Activated gamma-delta T cell treated with anti-CD3 and anti-CD28 coated beads, Interleukin-2, amount 50 U/mL, for 16 hours (primary cell): ENCODE results near the gene SP5.
"Not testable (repeated sequence)": the region's sequence is repeated elsewhere in the genome, so short reads cannot be mapped to it uniquely, and the experiment has no call there.

Experiments used
- DNase-seq: peaks from one replicate; pipeline ENCODE4 v3.0.0-alpha.2; 2020; ENCODE audit warnings: low read depth

The SP5 gene

DNA sequence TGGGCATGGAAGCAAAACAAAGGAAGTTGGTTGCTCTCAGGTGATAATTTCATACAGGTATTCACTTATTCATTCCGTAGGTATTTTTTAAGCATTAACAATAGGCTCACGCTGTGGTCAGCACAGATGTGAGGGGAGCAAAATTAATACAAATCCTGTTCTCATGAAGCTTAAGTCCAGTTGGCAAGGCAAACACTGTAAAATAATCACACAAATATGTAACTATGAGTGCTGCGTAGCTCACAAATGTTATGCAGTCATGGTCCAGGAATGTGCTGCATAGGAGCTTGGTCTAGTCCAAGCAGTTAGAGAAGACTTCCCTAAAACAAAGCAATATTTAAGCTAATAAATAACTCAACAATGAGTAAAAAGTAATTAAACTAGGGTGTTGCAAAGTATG is 23.9 kb downstream of the SP5 start:
- no peak for DNase-seq

DNA sequence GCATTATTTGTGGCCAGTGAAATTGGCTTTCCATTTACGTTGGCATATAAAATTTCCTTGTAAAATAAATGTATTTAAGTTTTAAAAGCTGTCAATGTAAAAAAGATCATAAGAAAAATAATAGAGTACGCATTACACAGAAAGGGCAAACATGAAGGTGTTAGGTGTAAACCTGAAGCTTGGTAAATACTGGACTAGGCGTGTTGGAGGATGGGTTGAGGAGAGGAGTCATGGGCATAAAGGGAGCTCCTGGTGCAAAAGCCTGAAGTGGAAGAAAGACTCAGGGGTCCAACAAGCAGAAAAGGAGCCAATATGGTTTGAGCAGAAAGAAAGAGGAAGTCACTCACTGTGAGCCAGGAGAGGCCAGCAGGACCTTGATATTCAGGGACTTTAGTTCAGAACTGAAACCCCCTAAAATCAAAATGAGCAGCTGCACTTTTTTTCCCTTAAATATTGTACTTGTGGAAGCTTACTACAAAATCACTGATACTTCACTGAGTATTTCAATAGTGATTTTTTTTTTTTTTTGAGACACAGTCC is 24.4 kb downstream of the SP5 start:
- no peak for DNase-seq

- DNase-seq: no peak
These were observed 25.5 kb downstream of the SP5 start for GRCh38 chr2:170740660-170741059.

GRCh38 chr2:170742000-170742399 is 26.9 kb downstream of the SP5 start:
- no peak for DNase-seq

- DNase-seq: no peak
These were observed 27.9 kb downstream of the SP5 start for GRCh38 chr2:170742896-170743529.

GRCh38 chr2:170743530-170744239 is 28.5 kb downstream of the SP5 start:
- DNase-seq: no peak

DNA sequence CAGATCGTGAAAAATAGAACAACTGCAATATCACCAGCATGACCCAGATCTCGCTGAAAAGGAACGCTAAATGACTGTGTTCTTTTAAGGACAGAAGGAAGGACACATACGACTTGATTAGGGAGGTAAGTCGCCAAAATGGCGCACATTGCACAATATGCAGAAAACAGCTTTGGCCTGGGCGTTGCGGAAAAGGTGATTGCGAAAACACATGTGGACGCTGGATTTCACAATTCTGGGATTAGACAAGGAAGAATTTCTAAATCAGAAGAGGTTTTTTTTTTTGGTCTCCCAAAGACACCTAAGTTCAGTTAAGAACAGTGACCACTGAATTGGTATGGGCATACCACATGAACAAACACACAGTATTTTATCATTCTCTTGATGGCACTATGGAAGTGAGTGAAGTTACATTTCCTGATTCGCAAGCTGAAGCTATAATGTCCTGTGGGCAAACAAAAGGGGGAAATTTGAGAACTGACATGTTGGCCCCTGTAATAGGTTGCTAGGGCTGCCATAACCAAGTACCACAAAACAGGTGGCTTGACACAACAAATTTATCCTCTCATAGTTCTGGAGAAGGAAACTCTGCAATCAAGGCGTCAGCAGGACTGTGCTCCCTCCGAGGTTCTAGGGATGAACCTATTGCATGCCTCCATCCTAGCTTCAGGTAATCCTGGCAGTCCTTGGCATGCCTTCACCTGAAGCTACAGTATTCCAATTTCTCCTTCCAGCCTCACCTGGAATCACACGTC is 29.3 kb downstream of the SP5 start:
- no peak for DNase-seq

GRCh38 chr2:170745305-170745704 is 30.2 kb downstream of the SP5 start:
- no peak for DNase-seq

DNA sequence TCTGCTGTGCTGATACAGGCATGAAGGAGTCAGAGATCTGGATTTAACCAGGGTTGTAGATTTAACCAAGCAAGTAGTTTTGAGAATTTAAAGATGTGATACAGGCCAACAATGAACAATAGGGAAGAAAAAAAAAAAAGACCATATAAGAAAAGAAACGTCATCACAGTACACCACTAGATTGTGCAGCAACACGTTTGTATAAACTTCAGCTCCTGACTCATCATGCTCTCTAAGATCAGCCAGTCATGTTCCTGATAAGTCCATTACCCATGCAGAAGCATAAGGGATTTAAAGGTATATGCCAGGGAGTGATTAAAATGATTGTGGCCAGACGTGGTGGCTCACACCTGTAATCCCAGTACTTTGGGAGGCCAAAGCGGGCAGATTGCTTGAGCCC is 32.8 kb downstream of the SP5 start:
- no peak for DNase-seq

- not testable (repeated sequence) for DNase-seq
These were observed 36.4 kb downstream of the SP5 start for GRCh38 chr2:170751555-170751954.

- no peak for DNase-seq
These were observed 46.4 kb downstream of the SP5 start for GRCh38 chr2:170761572-170761971.

- no peak for DNase-seq
These were observed 47.6 kb downstream of the SP5 start for GRCh38 chr2:170762760-170763159.

GRCh38 chr2:170763232-170763631 is 48.1 kb downstream of the SP5 start:
- no peak for DNase-seq

DNA sequence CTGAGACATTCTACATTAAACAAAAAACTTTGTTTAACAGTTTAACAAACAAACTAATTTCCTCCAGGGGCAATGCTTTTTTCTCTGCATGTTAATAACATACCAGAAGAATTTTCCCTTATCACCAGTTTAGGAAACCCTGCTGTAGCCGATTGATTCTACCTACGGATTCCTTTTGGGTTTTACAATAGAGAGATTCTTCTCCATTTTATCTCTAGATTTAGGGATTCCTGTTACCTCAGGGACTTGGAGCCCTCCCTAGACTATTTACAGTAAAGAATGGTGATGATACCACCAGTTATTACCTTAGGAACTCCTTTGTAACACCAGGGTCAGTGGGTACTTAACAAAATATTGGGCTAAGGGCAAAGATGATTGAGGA is 49.7 kb downstream of the SP5 start:
- no peak for DNase-seq

- DNase-seq: no peak
These were observed 51.6 kb downstream of the SP5 start for GRCh38 chr2:170766693-170767092.
